Lower leg skin (tissue), 3 donors: ENCODE results near the gene C4orf50.

Experiments
- CTCF ChIP-seq, 3 donors: fragments of 450-650 bp; IDR thresholded peaks; one replicate each; pipeline ENCODE4 v1.5.1; 2016; ENCODE audit warnings: antibody characterized with exemption in 3 of 3, mild to moderate bottlenecking in 3 of 3, moderate library complexity in 2 of 3
- POLR2A ChIP-seq, 2 donors: fragments of 450-650 bp; IDR thresholded peaks; one replicate each; pipeline ENCODE4 v1.6.1; 2016 to 2017; ENCODE audit warnings: antibody characterized with exemption in 2 of 2, mild to moderate bottlenecking in 1 of 2, moderate library complexity in 1 of 2

GRCh38 chr4:6044276-6044675 lies 26.0 kb upstream of the C4orf50 start:
- TF ChIP-seq CTCF (IDR thresholded peaks at IDR 0.05), result no peak
- TF ChIP-seq POLR2A (IDR thresholded peaks at IDR 0.05), result no peak
